Neuronal stem cell (in vitro differentiated cells): ENCODE data around the gene WWC2.

Experiments used
- DNase-seq: peaks from one replicate; pipeline ENCODE4 v3.0.0-alpha.2; 2013; ENCODE audit warnings: low spot score
- H2AFZ ChIP-seq: one replicate; pipeline ENCODE4 v1.6.1; 2013; ENCODE audit warnings: mild to moderate bottlenecking, low read length, inconsistent platforms
- H2AK5ac ChIP-seq: 2 replicates; pipeline ENCODE4 v1.6.1; 2013; ENCODE audit warnings: low read depth, mild to moderate bottlenecking, inconsistent platforms, low read length, moderate library complexity, mixed read lengths
- H2BK120ac ChIP-seq: 2 replicates; pipeline ENCODE4 v1.6.1; 2013; ENCODE audit warnings: low read depth, mild to moderate bottlenecking, inconsistent platforms, low read length, moderate library complexity, mixed read lengths
- H2BK12ac ChIP-seq: one replicate; pipeline ENCODE4 v1.6.1; 2013; ENCODE audit warnings: low read length, inconsistent platforms
- H2BK15ac ChIP-seq: 2 replicates; pipeline ENCODE4 v1.6.1; 2013; ENCODE audit warnings: mild to moderate bottlenecking, low read length, inconsistent platforms, mixed read lengths
- H2BK5ac ChIP-seq: one replicate; pipeline ENCODE4 v1.6.1; 2013; ENCODE audit warnings: inconsistent platforms, mild to moderate bottlenecking, low read length, moderate library complexity
- H3K14ac ChIP-seq: one replicate; pipeline ENCODE4 v1.6.1; 2013; ENCODE audit warnings: low read length, inconsistent platforms
- H3K18ac ChIP-seq: 2 replicates; pipeline ENCODE4 v1.6.1; 2013; ENCODE audit warnings: low read length, inconsistent platforms
- H3K23ac ChIP-seq: 2 replicates; pipeline ENCODE4 v1.6.1; 2013; ENCODE audit warnings: low read depth, mild to moderate bottlenecking, mixed read lengths, low read length, inconsistent platforms; ENCODE audit not compliant: poor library complexity
- H3K27ac ChIP-seq: replicated peaks from 3 replicates; pipeline ENCODE4 v1.5.1; 2013; ENCODE audit warnings: low read length, inconsistent platforms
- H3K27me3 ChIP-seq, 3 experiments: 2 replicates each; pipeline ENCODE4 v1.6.1; 2013; ENCODE audit warnings: low read length in 3 of 3, mild to moderate bottlenecking in 2 of 3, inconsistent platforms in 1 of 3, low read depth in 1 of 3, mixed read lengths in 1 of 3, moderate library complexity in 1 of 3; ENCODE audit not compliant: control insufficient read depth in 3 of 3, insufficient read depth in 3 of 3
- H3K36me3 ChIP-seq, 2 donors: replicated peaks in 1 of 2; 2 replicates each; pipeline ENCODE4 v1.6.1; 2013; ENCODE audit warnings: low read length in 2 of 2; ENCODE audit not compliant: control insufficient read depth in 2 of 2, insufficient read depth in 2 of 2
- H3K4ac ChIP-seq: 2 replicates; pipeline ENCODE4 v1.6.1; 2013; ENCODE audit warnings: inconsistent platforms, mild to moderate bottlenecking, low read length, moderate library complexity
- H3K4me1 ChIP-seq, 2 donors: 1 replicate in 1 of 2; 2 replicates in 1 of 2; pipeline ENCODE4 v1.6.1; 2013; ENCODE audit warnings: low read length in 2 of 2, low read depth in 1 of 2; ENCODE audit not compliant: control insufficient read depth in 2 of 2, insufficient read depth in 1 of 2
- H3K4me2 ChIP-seq: one replicate; pipeline ENCODE4 v1.6.1; 2013; ENCODE audit warnings: mild to moderate bottlenecking, low read length, inconsistent platforms; ENCODE audit not compliant: insufficient read depth, poor library complexity, severe bottlenecking
- H3K4me3 ChIP-seq, 2 donors: 2 replicates each; pipeline ENCODE4 v1.5.1; 2013; ENCODE audit warnings: low read length in 2 of 2, mild to moderate bottlenecking in 2 of 2, inconsistent platforms in 1 of 2, moderate library complexity in 1 of 2
- H3K79me1 ChIP-seq: one replicate; pipeline ENCODE4 v1.6.1; 2013; ENCODE audit warnings: low read depth, mild to moderate bottlenecking, inconsistent platforms, low read length, moderate library complexity
- H3K9ac ChIP-seq: one replicate; pipeline ENCODE4 v1.6.1; 2013; ENCODE audit warnings: mild to moderate bottlenecking, low read depth, low read length, inconsistent platforms; ENCODE audit not compliant: poor library complexity
- H3K9me3 ChIP-seq, 2 donors: replicated peaks in 1 of 2; 2 replicates each; pipeline versions ENCODE3 to v1.6.1; 2013; ENCODE audit warnings: low read length in 2 of 2, mild to moderate bottlenecking in 2 of 2, inconsistent platforms in 1 of 2, low read depth in 1 of 2, mixed read lengths in 1 of 2, moderate library complexity in 1 of 2; ENCODE audit not compliant: control insufficient read depth in 2 of 2, insufficient read depth in 1 of 2
- H4K8ac ChIP-seq: one replicate; pipeline ENCODE4 v1.6.1; 2013; ENCODE audit warnings: low read depth, mild to moderate bottlenecking, inconsistent platforms, low read length, moderate library complexity
- H4K91ac ChIP-seq: one replicate; pipeline ENCODE4 v1.6.1; 2013; ENCODE audit warnings: low read length, low read depth, mild to moderate bottlenecking, inconsistent platforms; ENCODE audit not compliant: poor library complexity
- WGBS, 2 donors: extraction: QIAGEN DNeasy Blood & Tissue Kit; methylation state at CpG; one replicate each; pipeline ENCODE4 v1.1.7; 2013; ENCODE audit warnings: missing lambda C conversion rate in 2 of 2, mixed read lengths in 1 of 2; ENCODE audit not compliant: insufficient read length in 2 of 2, insufficient replicate concordance in 1 of 2; ENCODE audit errors: extremely low coverage in 2 of 2; 5-methylcytosine and 5-hydroxymethylcytosine counted together

WWC2 gene

GRCh38 chr4:183139972-183140570, 41.0 kb downstream of the WWC2 start:
- H2BK120ac ChIP-seq = no peak overlapping the region
- no peak overlapping the region for H3K14ac ChIP-seq
- H3K4me2 ChIP-seq = no peak overlapping the region
- H3K9ac ChIP-seq = no peak overlapping the region
- no peak overlapping the region for H3K18ac ChIP-seq
- H3K4ac ChIP-seq = no peak overlapping the region
- H3K27ac ChIP-seq = no peak overlapping the region
- peaks cover 7% of the 10 kb centered on the region for H3K79me1 ChIP-seq
- H3K23ac ChIP-seq = no peak overlapping the region
- no peak overlapping the region for H4K91ac ChIP-seq
- H2AFZ ChIP-seq = no peak overlapping the region
- DNase-seq = no peak
- H3K27me3 ChIP-seq = no peaks in the 10 kb centered on the region
- peaks cover 0 to 3% of the 10 kb centered on the region in 2 donors for H3K36me3 ChIP-seq
- H2BK12ac ChIP-seq = no peak overlapping the region
- H2BK5ac ChIP-seq = no peak overlapping the region
- no peak overlapping the region for H2BK15ac ChIP-seq
- no peak overlapping the region for H2AK5ac ChIP-seq
- peaks cover 0 to 7% of the 10 kb centered on the region in 2 donors for H3K4me1 ChIP-seq
- no peak overlapping the region for H4K8ac ChIP-seq
- no peaks in the 10 kb centered on the region for H3K9me3 ChIP-seq
- WGBS, 2 donors = no CpG with 5 or more reads among the region's 9 CpGs
- H3K4me3 ChIP-seq = no peak overlapping the region

GRCh38 chr4:183140911-183141320, 41.9 kb downstream of the WWC2 start:
- DNase-seq = no peak
- Histone ChIP-seq H2BK15ac (no peak overlapping the region), H3K4ac (no peak overlapping the region), H4K91ac (no peak overlapping the region), H3K9me3 (no peaks in the 10 kb centered on the region), H3K27ac (no peak overlapping the region), H2BK5ac (no peak overlapping the region), H2BK12ac (no peak overlapping the region), H3K14ac (no peak overlapping the region), H3K23ac (no peak overlapping the region), H2AFZ (no peak overlapping the region), H3K18ac (no peak overlapping the region), H4K8ac (no peak overlapping the region), H2AK5ac (no peak overlapping the region), H3K4me1 (peaks cover 0 to 10% of the 10 kb centered on the region in 2 donors), H2BK120ac (no peak overlapping the region), H3K36me3 (peaks cover 0 to 3% of the 10 kb centered on the region in 2 donors), H3K27me3 (no peaks in the 10 kb centered on the region), H3K4me2 (no peak overlapping the region), H3K4me3 (no peak overlapping the region), H3K79me1 (peaks cover 7% of the 10 kb centered on the region), H3K9ac (no peak overlapping the region)
- no CpG with 5 or more reads among the region's 2 CpGs for WGBS, 2 donors

- Histone ChIP-seq H3K27ac (no peak overlapping the region), H2BK120ac (no peak overlapping the region), H2BK5ac (no peak overlapping the region), H3K4ac (no peak overlapping the region), H3K23ac (no peak overlapping the region), H4K91ac (no peak overlapping the region), H3K4me1 (peaks cover 0 to 12% of the 10 kb centered on the region in 2 donors), H3K36me3 (peaks cover 0 to 3% of the 10 kb centered on the region in 2 donors), H2BK12ac (no peak overlapping the region), H3K18ac (no peak overlapping the region), H4K8ac (no peak overlapping the region), H3K9me3 (no peaks in the 10 kb centered on the region), H3K14ac (no peak overlapping the region), H3K79me1 (peaks cover 7% of the 10 kb centered on the region), H2AFZ (no peak overlapping the region), H3K27me3 (no peaks in the 10 kb centered on the region), H3K4me2 (no peak overlapping the region), H2BK15ac (no peak overlapping the region), H3K4me3 (no peak overlapping the region), H2AK5ac (no peak overlapping the region), H3K9ac (no peak overlapping the region)
- no peak for DNase-seq
- no CpG with 5 or more reads among the region's 1 CpG for WGBS, 2 donors
Observed at GRCh38 chr4:183141997-183142396, 42.9 kb downstream of the WWC2 start.

- Histone ChIP-seq H3K27ac (no peak overlapping the region), H3K4me2 (no peak overlapping the region), H3K14ac (no peak overlapping the region), H3K4ac (no peak overlapping the region), H2BK12ac (no peak overlapping the region), H3K79me1 (peaks cover 7% of the 10 kb centered on the region), H2AK5ac (no peak overlapping the region), H3K4me1 (peaks cover 0 to 12% of the 10 kb centered on the region in 2 donors), H3K9ac (no peak overlapping the region), H3K4me3 (no peak overlapping the region), H4K8ac (no peak overlapping the region), H2BK120ac (no peak overlapping the region), H3K18ac (no peak overlapping the region), H3K27me3 (no peaks in the 10 kb centered on the region), H2BK5ac (no peak overlapping the region), H2AFZ (no peak overlapping the region), H3K23ac (no peak overlapping the region), H2BK15ac (no peak overlapping the region), H3K36me3 (peaks cover 0 to 3% of the 10 kb centered on the region in 2 donors), H3K9me3 (no peaks in the 10 kb centered on the region), H4K91ac (no peak overlapping the region)
- no CpG with 5 or more reads among the region's 6 CpGs for WGBS, 2 donors
- no peak for DNase-seq
Observed at GRCh38 chr4:183142571-183143550, 43.8 kb downstream of the WWC2 start.
